K562 treated with DMSO at 1 percent for 4 hours (cell line): Measurements from ENCODE around the gene ZNF45. TPM values are rescaled to one million over a fixed set of nuclear protein-coding genes. Genes with fewer than 3 reads are reported as not detected.

Experiments used
- total RNA-seq: library from RNA; unstranded; fragments of 300-600 nt; gene quantifications from 2 replicates; pipeline ENCODE4 v1.2.3, GENCODE V29; 2022; ENCODE audit not compliant: insufficient read depth

The ZNF45 gene
- 4.4 and 4.9 TPM in 2 replicates for total RNA-seq

GRCh38 chr19:43934985-43935708, at the start of gene ZNF45:
ZNF45 (minus strand) TSS chr19:43935282; CDS start chr19:43922185, 13,097 bp downstream.

GRCh38 chr19:43983912-43984686, 49.0 kb upstream of the ZNF45 start, which contains the start of gene ZNF155:
ZNF155 (plus strand) TSS chr19:43984188; CDS start chr19:43988544, 4,356 bp downstream.

GRCh38 chr19:43950834-43951645, 16.0 kb upstream of the ZNF45 start, which contains the start of gene ZNF221:
ZNF221 (plus strand) TSS chr19:43951228; CDS start chr19:43962727, 11,499 bp downstream.

GRCh38 chr19:43883864-43884263, 51.2 kb downstream of the ZNF45 start, which contains the start of gene ZNF404:
ZNF404 (minus strand) TSS chr19:43883964.

Other genes with a start within 250 kb of the ZNF45 start
- not detected in 2 replicates for gene IRGC, start 219.2 kb downstream of the ZNF45 start, total RNA-seq
- gene SMG9, start 180.3 kb downstream of the ZNF45 start, total RNA-seq = 22.3 and 34.0 TPM in 2 replicates
- 7.7 and 16.2 TPM in 2 replicates for gene KCNN4, start 154.3 kb downstream of the ZNF45 start, total RNA-seq
- not detected in 2 replicates for gene LYPD5, start 132.8 kb downstream of the ZNF45 start, total RNA-seq
- gene ZNF283, start 108.0 kb downstream of the ZNF45 start, total RNA-seq = 4.4 and 9.7 TPM in 2 replicates
- 0.73 and 1.1 TPM in 2 replicates for gene ZNF404, start 51.3 kb downstream of the ZNF45 start, total RNA-seq
- gene ZNF221, start 15.9 kb upstream of the ZNF45 start, total RNA-seq = 0.51 TPM in 1 of 2 replicates, not detected in the other
- gene ZNF155, start 48.9 kb upstream of the ZNF45 start, total RNA-seq = 1.1 and 7.3 TPM in 2 replicates
- gene ZNF230, start 67.7 kb upstream of the ZNF45 start, total RNA-seq = 1.2 and 1.8 TPM in 2 replicates
- gene ZNF222, start 90.1 kb upstream of the ZNF45 start, total RNA-seq = 3.5 and 5.5 TPM in 2 replicates
- 2.8 and 4.3 TPM in 2 replicates for gene ZNF223, start 116.8 kb upstream of the ZNF45 start, total RNA-seq
- 0.38 TPM in 1 of 2 replicates, not detected in the other for gene ZNF284, start 136.9 kb upstream of the ZNF45 start, total RNA-seq
- gene ZNF224, start 159.1 kb upstream of the ZNF45 start, total RNA-seq = 2.6 and 7.1 TPM in 2 replicates
- gene ZNF225, start 178.1 kb upstream of the ZNF45 start, total RNA-seq = 1.5 and 2.4 TPM in 2 replicates
- gene ZNF234, start 206.3 kb upstream of the ZNF45 start, total RNA-seq = 0.73 and 1.3 TPM in 2 replicates
- 4.5 and 11.6 TPM in 2 replicates for gene ZNF226, start 229.8 kb upstream of the ZNF45 start, total RNA-seq